GM18868 (cell line): Measurements from ENCODE around the gene OR2W3.
A peak's percentile ranks its signal among the peaks of the same experiment; 100 is the strongest.

Experiments used
- ATAC-seq: cut with Tn5 transposase; IDR thresholded peaks from one replicate; pipeline ENCODE4 v1.9.1; 2021; ENCODE audit warnings: mild to moderate bottlenecking, moderate library complexity; ENCODE audit not compliant: unreplicated experiment

Gene OR2W3

GRCh38 chr1:247914941-247915662, 19.7 kb downstream of the OR2W3 start:
- ATAC-seq, result no peak

- ATAC-seq, result no peak
These were observed 24.6 kb downstream of the OR2W3 start, which contains the start of gene OR2T8 for GRCh38 chr1:247919952-247920351. Gene OR2T8 (plus strand): TSS chr1:247920252. CDS start chr1:247921018, 766 bp downstream.

- ATAC-seq, result no peak
These were observed 28.6 kb downstream of the OR2W3 start for GRCh38 chr1:247923941-247924340.

- no peak for ATAC-seq
These were observed 29.5 kb downstream of the OR2W3 start, which contains the start of gene OR2AJ1 for GRCh38 chr1:247924868-247925267. Gene OR2AJ1 (plus strand): TSS chr1:247924889. CDS start chr1:247933769, 8,880 bp downstream.

GRCh38 chr1:247933989-247934388, 38.6 kb downstream of the OR2W3 start:
- ATAC-seq, result no peak

- no peak for ATAC-seq
These were observed 40.4 kb downstream of the OR2W3 start for GRCh38 chr1:247935781-247936180.

GRCh38 chr1:247936415-247936814, 41.0 kb downstream of the OR2W3 start:
- no peak for ATAC-seq

- peak; percentile 99 for ATAC-seq
These were observed 41.8 kb downstream of the OR2W3 start for GRCh38 chr1:247936965-247937734.

GRCh38 chr1:247942624-247943023, 47.2 kb downstream of the OR2W3 start:
- ATAC-seq, result no peak
